ENCODE data around the gene CTBP2.

CTBP2 gene

DNA sequence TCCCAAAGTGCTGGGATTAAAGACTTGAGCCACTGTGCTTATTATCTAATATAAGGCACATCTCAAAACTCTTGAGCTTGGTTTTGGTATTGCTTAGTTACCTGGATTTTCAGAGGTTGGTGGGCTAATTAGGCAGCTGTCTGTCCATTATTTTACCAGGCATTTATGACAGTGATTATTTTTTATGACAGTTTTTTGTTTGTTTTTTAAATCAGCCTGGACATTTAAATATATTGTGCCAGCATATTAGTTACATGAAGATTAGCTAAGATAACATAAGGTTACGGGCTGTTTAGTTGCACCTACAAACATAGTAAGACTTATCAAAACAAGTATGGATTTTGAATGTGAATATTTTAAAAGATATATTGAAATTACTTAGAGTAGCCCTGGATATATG lies 221.1 kb downstream of the CTBP2 start:
- Histone ChIP-seq H3K9me3 (ENCODE audit: control insufficient read depth, insufficient read depth, low read length) (no peaks in the 10 kb centered on the region), H4K20me1 (ENCODE audit: control insufficient read depth, insufficient read depth, low read depth, low read length) (peaks cover 23% of the 10 kb centered on the region), H3K27me3 (ENCODE audit: control insufficient read depth, low read length) (no peaks in the 10 kb centered on the region), H3K27ac (ENCODE audit: low read depth, low read length) (no peak overlapping the region), H3K36me3 (ENCODE audit: control insufficient read depth, low read length) (peaks cover 13% of the 10 kb centered on the region), H3K4me3 (ENCODE audit: low read length) (no peak overlapping the region), H3K9me2 (replicated peaks; ENCODE audit: control insufficient read depth, low read length) (no peaks in the 10 kb centered on the region), H3K4me1 (ENCODE audit: control insufficient read depth, low read length) (no peaks in the 10 kb centered on the region), H3K4me2 (ENCODE audit: low read length) (no peak overlapping the region), H3K79me2 (ENCODE audit: control insufficient read depth, low read length) (peaks cover 96% of the 10 kb centered on the region), H3F3A (ENCODE audit: control insufficient read depth, insufficient read depth) (no peaks in the 10 kb centered on the region)
- TF ChIP-seq, protein P1, sequence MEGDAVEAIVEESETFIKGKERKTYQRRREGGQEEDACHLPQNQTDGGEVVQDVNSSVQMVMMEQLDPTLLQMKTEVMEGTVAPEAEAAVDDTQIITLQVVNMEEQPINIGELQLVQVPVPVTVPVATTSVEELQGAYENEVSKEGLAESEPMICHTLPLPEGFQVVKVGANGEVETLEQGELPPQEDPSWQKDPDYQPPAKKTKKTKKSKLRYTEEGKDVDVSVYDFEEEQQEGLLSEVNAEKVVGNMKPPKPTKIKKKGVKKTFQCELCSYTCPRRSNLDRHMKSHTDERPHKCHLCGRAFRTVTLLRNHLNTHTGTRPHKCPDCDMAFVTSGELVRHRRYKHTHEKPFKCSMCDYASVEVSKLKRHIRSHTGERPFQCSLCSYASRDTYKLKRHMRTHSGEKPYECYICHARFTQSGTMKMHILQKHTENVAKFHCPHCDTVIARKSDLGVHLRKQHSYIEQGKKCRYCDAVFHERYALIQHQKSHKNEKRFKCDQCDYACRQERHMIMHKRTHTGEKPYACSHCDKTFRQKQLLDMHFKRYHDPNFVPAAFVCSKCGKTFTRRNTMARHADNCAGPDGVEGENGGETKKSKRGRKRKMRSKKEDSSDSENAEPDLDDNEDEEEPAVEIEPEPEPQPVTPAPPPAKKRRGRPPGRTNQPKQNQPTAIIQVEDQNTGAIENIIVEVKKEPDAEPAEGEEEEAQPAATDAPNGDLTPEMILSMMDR (IDR thresholded peaks at IDR 0.05; ENCODE audit: low read depth, low read length, poor library complexity, severe bottlenecking): no peak
- no peak for TF ChIP-seq EZH2phosphoT487 (IDR thresholded peaks at IDR 0.05; ENCODE audit: borderline replicate concordance, low read length)

DNA sequence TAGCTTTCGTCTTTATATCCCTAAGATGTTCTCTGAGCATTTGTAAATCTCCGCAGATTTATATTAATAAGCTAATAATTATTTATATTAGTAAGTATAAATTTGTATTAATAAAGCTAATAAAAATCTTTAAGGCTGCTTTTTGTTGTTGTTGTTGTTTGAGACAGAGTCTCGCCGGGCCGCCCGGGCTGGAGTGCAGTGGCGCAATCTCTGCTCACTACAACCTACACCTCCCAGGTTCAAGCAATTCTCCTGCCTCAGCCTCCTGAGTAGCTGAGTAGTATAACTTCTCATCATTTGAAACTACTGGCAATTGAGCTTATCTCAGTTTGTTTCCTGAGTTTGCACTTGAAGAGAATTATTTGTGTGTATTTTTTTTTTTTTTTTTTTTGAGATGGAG lies 223.6 kb downstream of the CTBP2 start:
- H3K27ac ChIP-seq (ENCODE audit: low read depth, low read length): no peak overlapping the region
- no peak overlapping the region for H3K4me2 ChIP-seq (ENCODE audit: low read length)
- H3K9me2 ChIP-seq (replicated peaks; ENCODE audit: control insufficient read depth, low read length): no peaks in the 10 kb centered on the region
- peaks cover 96% of the 10 kb centered on the region for H3K79me2 ChIP-seq (ENCODE audit: control insufficient read depth, low read length)
- no peaks in the 10 kb centered on the region for H3K27me3 ChIP-seq (ENCODE audit: control insufficient read depth, low read length)
- no peaks in the 10 kb centered on the region for H3F3A ChIP-seq (ENCODE audit: control insufficient read depth, insufficient read depth)
- TF ChIP-seq EZH2phosphoT487 (IDR thresholded peaks at IDR 0.05; ENCODE audit: borderline replicate concordance, low read length): no peak
- TF ChIP-seq, protein P1 (IDR thresholded peaks at IDR 0.05; ENCODE audit: low read depth, low read length, poor library complexity, severe bottlenecking): no peak
- H3K4me1 ChIP-seq (ENCODE audit: control insufficient read depth, low read length): no peaks in the 10 kb centered on the region
- H3K36me3 ChIP-seq (ENCODE audit: control insufficient read depth, low read length): no peaks in the 10 kb centered on the region
- H3K4me3 ChIP-seq (ENCODE audit: low read length): no peak overlapping the region
- peaks cover 20% of the 10 kb centered on the region for H4K20me1 ChIP-seq (ENCODE audit: control insufficient read depth, insufficient read depth, low read depth, low read length)
- H3K9me3 ChIP-seq (ENCODE audit: control insufficient read depth, insufficient read depth, low read length): no peaks in the 10 kb centered on the region

DNA sequence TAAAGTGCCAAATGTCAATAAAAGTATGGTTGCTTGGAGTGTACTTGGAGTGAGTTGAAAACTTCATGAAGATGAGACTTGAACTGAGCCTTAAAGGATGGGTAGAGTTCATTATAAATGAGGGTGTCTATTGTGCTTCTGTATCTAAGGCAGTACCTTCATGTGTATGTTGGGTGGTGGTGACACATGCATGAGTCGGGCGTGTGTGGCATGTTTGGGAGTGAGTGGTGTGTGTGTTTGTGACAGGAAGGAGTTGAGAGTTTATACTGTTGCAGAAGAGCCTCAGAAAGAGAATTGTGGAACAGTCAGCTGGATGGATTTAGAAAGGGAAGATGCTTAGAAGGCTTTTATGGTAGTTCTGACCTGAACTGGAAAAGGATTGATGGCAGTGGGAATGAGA lies 224.4 kb downstream of the CTBP2 start:
- Histone ChIP-seq H3K79me2 (ENCODE audit: control insufficient read depth, low read length) (peaks cover 99% of the 10 kb centered on the region), H3K27me3 (ENCODE audit: control insufficient read depth, low read length) (no peaks in the 10 kb centered on the region), H3K27ac (ENCODE audit: low read depth, low read length) (no peak overlapping the region), H3K9me2 (replicated peaks; ENCODE audit: control insufficient read depth, low read length) (no peaks in the 10 kb centered on the region), H3F3A (ENCODE audit: control insufficient read depth, insufficient read depth) (no peaks in the 10 kb centered on the region), H4K20me1 (ENCODE audit: control insufficient read depth, insufficient read depth, low read depth, low read length) (peaks cover 21% of the 10 kb centered on the region), H3K9me3 (ENCODE audit: control insufficient read depth, insufficient read depth, low read length) (no peaks in the 10 kb centered on the region), H3K4me2 (ENCODE audit: low read length) (no peak overlapping the region), H3K4me1 (ENCODE audit: control insufficient read depth, low read length) (no peaks in the 10 kb centered on the region), H3K4me3 (ENCODE audit: low read length) (no peak overlapping the region), H3K36me3 (ENCODE audit: control insufficient read depth, low read length) (no peaks in the 10 kb centered on the region)
- no peak for TF ChIP-seq EZH2phosphoT487 (IDR thresholded peaks at IDR 0.05; ENCODE audit: borderline replicate concordance, low read length)
